GM12892 (cell line): ENCODE measurements around the gene TCN1.

Source experiments
- POLR2A ChIP-seq: IDR thresholded peaks from 2 replicates; pipeline ENCODE4 v1.6.1; 2011; ENCODE audit warnings: low read depth, low read length, control low read depth
- POLR2AphosphoS5 ChIP-seq: IDR thresholded peaks from 2 replicates; pipeline ENCODE4 v1.6.1; 2011; ENCODE audit warnings: low read depth, low read length, control low read depth

- TF ChIP-seq POLR2A (no peak), POLR2AphosphoS5 (no peak)
Observed at GRCh38 chr11:59899532-59899931, 33.2 kb upstream of the TCN1 start.
